IMR-90 (cell line): ENCODE results near the gene CRLF2.

ENCODE experiments used
- CTCF ChIP-seq: conservative IDR thresholded peaks from 2 replicates; pipeline ENCODE4 v1.5.1; 2012; ENCODE audit warnings: mild to moderate bottlenecking, low read depth, low read length, improper control_type of control experiment
- FOS ChIP-seq: fragments of 150-350 bp; IDR thresholded peaks from 2 replicates; pipeline ENCODE4 v1.6.1; 2016; ENCODE audit warnings: low read depth, low read length
- POLR2A ChIP-seq: IDR thresholded peaks from 2 replicates; pipeline ENCODE4 v1.6.1; 2012; ENCODE audit warnings: mild to moderate bottlenecking, low read depth, low read length
- USF2 ChIP-seq: fragments of 150-350 bp; IDR thresholded peaks from 2 replicates; pipeline ENCODE4 v1.6.1; 2017; ENCODE audit warnings: mild to moderate bottlenecking, antibody characterized with exemption, low read length, low read depth

DNA sequence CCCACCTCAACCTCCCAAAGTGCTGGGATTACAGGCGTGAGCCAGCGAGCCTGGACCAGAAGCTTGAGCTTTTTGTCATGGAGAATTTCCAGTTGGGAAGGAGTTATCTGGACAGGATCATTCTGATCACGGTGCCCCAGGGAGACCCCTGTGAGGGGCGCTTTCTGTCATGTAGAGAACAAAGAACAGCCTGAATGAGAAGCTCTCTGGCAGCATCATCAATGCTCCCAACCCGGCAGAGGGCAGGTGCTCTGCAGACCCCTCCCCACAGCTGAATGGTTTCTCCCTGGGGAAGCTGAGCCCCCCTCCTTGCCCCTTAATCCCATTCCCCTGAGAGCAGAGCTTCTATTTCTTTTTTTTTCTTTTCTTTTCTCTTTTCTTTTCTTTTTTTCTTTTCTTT lies 48.8 kb upstream of the CRLF2 start:
- TF ChIP-seq CTCF (no peak), POLR2A (no peak), FOS (no peak), USF2 (no peak)
